ENCODE results near the gene HLA-G. TPM values are rescaled to one million over a fixed set of nuclear protein-coding genes. Genes with fewer than 3 reads are reported as not detected.

The HLA-G gene
- total RNA-seq, 2 experiments from 2014 or later, result 0.70 TPM; not detected in 1

DNA sequence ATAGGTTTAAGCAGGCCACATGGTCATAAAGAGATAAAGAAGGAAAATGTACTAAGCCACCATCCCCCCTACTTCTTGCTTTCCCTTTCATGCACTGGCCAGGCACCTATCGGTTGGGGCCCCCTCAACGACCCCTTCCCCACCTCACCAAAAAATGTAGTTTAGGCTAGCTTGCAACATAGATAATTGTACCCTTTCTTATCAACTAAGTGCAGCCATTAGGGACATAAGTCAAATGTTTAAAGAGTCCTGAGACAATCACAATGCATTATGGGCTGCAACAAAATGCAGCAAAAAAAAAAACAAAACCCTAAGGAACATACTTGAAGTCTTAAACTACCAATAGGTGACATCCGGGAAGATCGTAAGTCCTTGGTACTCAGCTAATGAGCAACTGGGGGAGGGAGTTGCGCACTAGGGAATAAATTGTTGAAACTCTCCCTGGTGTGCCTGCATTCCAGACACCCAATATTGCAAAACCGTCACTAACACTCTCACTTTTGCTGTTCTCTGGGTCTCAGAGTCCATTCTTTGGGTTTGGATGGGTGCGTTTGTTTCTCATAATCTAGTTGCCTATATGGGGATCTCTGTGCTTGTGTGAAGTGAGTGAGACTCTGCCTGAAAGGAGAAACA is 12.4 kb upstream of the HLA-G start:
- no peak overlapping the region for H3K4me2 ChIP-seq (ENCODE audit: low read length)
- intact Hi-C loops (cut with micrococcal nuclease; ENCODE audit: unreplicated experiment), result no loop called here
- no peaks in the 10 kb centered on the region for H3K9me2 ChIP-seq (ENCODE audit: insufficient read depth, low read length)
- DNase-seq (ENCODE audit: low spot score), result no peak
- H3K79me2 ChIP-seq (ENCODE audit: insufficient read depth, low read depth, low read length), result no peaks in the 10 kb centered on the region
- TF ChIP-seq, protein P1, sequence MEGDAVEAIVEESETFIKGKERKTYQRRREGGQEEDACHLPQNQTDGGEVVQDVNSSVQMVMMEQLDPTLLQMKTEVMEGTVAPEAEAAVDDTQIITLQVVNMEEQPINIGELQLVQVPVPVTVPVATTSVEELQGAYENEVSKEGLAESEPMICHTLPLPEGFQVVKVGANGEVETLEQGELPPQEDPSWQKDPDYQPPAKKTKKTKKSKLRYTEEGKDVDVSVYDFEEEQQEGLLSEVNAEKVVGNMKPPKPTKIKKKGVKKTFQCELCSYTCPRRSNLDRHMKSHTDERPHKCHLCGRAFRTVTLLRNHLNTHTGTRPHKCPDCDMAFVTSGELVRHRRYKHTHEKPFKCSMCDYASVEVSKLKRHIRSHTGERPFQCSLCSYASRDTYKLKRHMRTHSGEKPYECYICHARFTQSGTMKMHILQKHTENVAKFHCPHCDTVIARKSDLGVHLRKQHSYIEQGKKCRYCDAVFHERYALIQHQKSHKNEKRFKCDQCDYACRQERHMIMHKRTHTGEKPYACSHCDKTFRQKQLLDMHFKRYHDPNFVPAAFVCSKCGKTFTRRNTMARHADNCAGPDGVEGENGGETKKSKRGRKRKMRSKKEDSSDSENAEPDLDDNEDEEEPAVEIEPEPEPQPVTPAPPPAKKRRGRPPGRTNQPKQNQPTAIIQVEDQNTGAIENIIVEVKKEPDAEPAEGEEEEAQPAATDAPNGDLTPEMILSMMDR (conservative IDR thresholded peaks at IDR 0.05; ENCODE audit: low read length), result no peak
- no peak for TF ChIP-seq EZH2phosphoT487 (IDR thresholded peaks at IDR 0.05; ENCODE audit: borderline replicate concordance, low read depth, low read length)
- POLR2A ChIA-PET, result interaction anchor here (0.7 kb wide), 1 partner anchor 1727 kb away, joined by 5 read pairs; the partner anchor contains the start of gene DDX39B
- no peaks in the 10 kb centered on the region for H4K20me1 ChIP-seq (ENCODE audit: insufficient read depth, low read length)
- H3K27ac ChIP-seq (ENCODE audit: low read depth, low read length, poor library complexity, severe bottlenecking), result no peak overlapping the region
- H2AFZ ChIP-seq (ENCODE audit: low read length), result no peak overlapping the region
- no peaks in the 10 kb centered on the region for H3K36me3 ChIP-seq (ENCODE audit: insufficient read depth, low read length)
- CTCF ChIA-PET (ENCODE audit: unreplicated experiment), result interaction anchor here (1.0 kb wide), 1 partner anchor 56 kb away, joined by 3 read pairs; no protein-coding TSS in a partner anchor
- H3K4me3 ChIP-seq (ENCODE audit: low read depth, low read length, poor library complexity, severe bottlenecking), result no peak overlapping the region
- H3K4me1 ChIP-seq (ENCODE audit: insufficient read depth, low read length, poor library complexity, severe bottlenecking), result no peaks in the 10 kb centered on the region
- BruUV-seq (replicated peaks), result no TSS peak
- H3K9me3 ChIP-seq (ENCODE audit: low read length), result no peaks in the 10 kb centered on the region

DNA sequence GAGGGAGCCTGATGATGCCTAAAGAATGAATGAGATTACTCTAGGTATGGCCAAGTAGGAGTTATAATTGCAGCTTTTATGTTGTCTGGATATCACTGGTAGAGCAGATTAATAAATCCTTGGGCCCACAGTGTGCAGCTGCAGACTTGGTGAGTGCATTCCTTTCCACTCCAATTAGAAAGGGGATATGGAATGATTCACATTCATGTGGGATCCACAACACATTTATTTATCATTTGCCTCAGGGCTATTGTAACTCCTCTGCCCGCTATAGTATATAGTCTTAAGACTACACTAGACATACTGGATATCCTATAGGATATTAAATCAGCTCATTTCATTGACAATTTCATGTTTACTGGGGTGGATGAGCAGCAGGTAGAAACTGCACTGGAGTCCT is 11.6 kb upstream of the HLA-G start:
- TF ChIP-seq EZH2phosphoT487 (IDR thresholded peaks at IDR 0.05; ENCODE audit: borderline replicate concordance, low read depth, low read length), result no peak
- TF ChIP-seq, protein P1 (conservative IDR thresholded peaks at IDR 0.05; ENCODE audit: low read length), result no peak
- Histone ChIP-seq H3K4me2 (ENCODE audit: low read length) (no peak overlapping the region), H3K9me3 (ENCODE audit: low read length) (no peaks in the 10 kb centered on the region), H3K9me2 (ENCODE audit: insufficient read depth, low read length) (no peaks in the 10 kb centered on the region), H3K79me2 (ENCODE audit: insufficient read depth, low read depth, low read length) (no peaks in the 10 kb centered on the region), H3K4me1 (ENCODE audit: insufficient read depth, low read length, poor library complexity, severe bottlenecking) (no peaks in the 10 kb centered on the region), H3K4me3 (ENCODE audit: low read depth, low read length, poor library complexity, severe bottlenecking) (no peak overlapping the region), H4K20me1 (ENCODE audit: insufficient read depth, low read length) (no peaks in the 10 kb centered on the region), H2AFZ (ENCODE audit: low read length) (no peak overlapping the region), H3K27ac (ENCODE audit: low read depth, low read length, poor library complexity, severe bottlenecking) (no peak overlapping the region), H3K36me3 (ENCODE audit: insufficient read depth, low read length) (no peaks in the 10 kb centered on the region)
- no peak for DNase-seq (ENCODE audit: low spot score)
- CTCF ChIA-PET (ENCODE audit: unreplicated experiment), result interaction anchor here (1.0 kb wide), 1 partner anchor 57 kb away, joined by 3 read pairs; no protein-coding TSS in a partner anchor
- BruUV-seq (replicated peaks), result no TSS peak
- POLR2A ChIA-PET, result no interaction called here
- intact Hi-C loops (cut with micrococcal nuclease; ENCODE audit: unreplicated experiment), result no loop called here

DNA sequence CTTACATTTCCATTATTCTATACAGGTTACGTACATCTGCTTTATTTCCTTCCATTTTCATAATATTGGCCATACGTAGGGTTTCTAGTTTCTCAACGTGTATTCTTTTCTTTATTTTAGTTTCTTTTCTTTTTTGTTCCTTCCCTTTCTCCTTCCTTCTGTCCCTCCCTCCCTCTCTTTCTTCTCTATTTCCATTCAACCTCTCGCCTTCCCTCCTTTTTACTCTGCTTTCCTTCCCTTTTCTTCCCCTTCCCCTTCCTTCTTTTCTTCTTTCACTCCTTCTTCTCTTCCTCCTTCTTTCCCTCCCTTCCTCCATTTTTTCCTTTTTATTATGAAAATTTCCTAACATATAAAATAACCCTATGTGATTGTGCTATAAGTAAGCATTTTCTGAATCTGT is 8.7 kb upstream of the HLA-G start:
- intact Hi-C loops (cut with micrococcal nuclease; ENCODE audit: unreplicated experiment), result no loop called here

More for the DNA sequence above, 8.7 kb upstream of the HLA-G start:
- TF ChIP-seq, protein P1 (conservative IDR thresholded peaks at IDR 0.05; ENCODE audit: low read length), result no peak
- no peak for TF ChIP-seq EZH2phosphoT487 (IDR thresholded peaks at IDR 0.05; ENCODE audit: borderline replicate concordance, low read depth, low read length)
- BruUV-seq (replicated peaks), result no TSS peak
- Histone ChIP-seq H2AFZ (ENCODE audit: low read length) (no peak overlapping the region), H3K4me3 (ENCODE audit: low read depth, low read length, poor library complexity, severe bottlenecking) (no peak overlapping the region), H3K36me3 (ENCODE audit: insufficient read depth, low read length) (no peaks in the 10 kb centered on the region), H3K4me2 (ENCODE audit: low read length) (no peak overlapping the region), H3K79me2 (ENCODE audit: insufficient read depth, low read depth, low read length) (no peaks in the 10 kb centered on the region), H3K9me3 (ENCODE audit: low read length) (no peaks in the 10 kb centered on the region), H3K4me1 (ENCODE audit: insufficient read depth, low read length, poor library complexity, severe bottlenecking) (no peaks in the 10 kb centered on the region), H3K27ac (ENCODE audit: low read depth, low read length, poor library complexity, severe bottlenecking) (no peak overlapping the region), H3K9me2 (ENCODE audit: insufficient read depth, low read length) (no peaks in the 10 kb centered on the region), H4K20me1 (ENCODE audit: insufficient read depth, low read length) (no peaks in the 10 kb centered on the region)
- DNase-seq (ENCODE audit: low spot score), result no peak
- ChIA-PET CTCF (ENCODE audit: unreplicated experiment) (no interaction called here), POLR2A (no interaction called here)
